ENCODE measurements around the gene GOPC. TPM values are rescaled to one million over a fixed set of nuclear protein-coding genes. Genes with fewer than 3 reads are reported as not detected.
A peak's percentile ranks its signal among the peaks of the same experiment; 100 is the strongest.
"Not testable (repeated sequence)": the region's sequence is repeated elsewhere in the genome, so short reads cannot be mapped to it uniquely, and the experiment has no call there.

GOPC gene
- 10 to 100 TPM; 23.3 to 23.4 TPM for total RNA-seq

DNA sequence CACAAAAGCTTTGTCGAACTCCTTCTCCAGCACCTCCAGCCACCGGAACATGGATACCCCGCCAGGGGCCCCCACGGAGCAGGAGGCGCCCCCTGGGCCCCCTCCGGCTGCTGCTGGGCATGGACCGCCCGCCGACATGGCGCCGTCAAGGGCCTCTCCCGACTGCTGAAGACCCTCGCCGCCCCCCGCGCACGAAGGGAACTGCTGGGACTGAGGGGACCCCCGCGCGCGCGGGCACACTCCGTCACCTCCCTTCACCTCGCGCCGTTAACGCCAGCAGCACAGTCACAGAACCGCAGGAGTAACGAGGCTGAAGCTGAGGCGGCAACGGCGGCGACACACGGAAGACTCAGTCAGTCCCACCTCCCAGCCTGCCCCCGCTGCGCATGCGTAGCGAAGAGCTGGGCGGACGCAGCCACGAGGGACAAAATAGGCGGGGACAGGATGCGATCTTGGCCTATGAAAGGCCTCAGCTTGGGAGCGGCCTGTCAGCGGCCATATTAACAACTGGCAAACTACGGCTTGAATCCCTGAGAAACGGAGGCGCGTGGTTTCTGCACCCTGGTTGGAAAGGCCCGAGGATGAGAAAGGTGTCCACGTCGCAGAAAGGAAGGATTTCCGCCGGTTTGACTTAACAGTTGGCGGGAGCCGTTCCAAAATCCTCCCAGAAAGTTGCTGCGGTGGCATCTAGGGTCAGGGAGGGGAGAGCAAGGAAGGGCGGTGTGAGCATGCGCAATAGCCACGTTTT lies at the start of gene GOPC:
Gene GOPC (minus strand): TSS at position 361 of the 748 bp plus-strand sequence. CDS start 223 bp downstream, at position 138.
- Mint-ChIP-seq H3K9me3 (ENCODE audit: insufficient read depth) (no peaks in the 10 kb centered on the region), H3K27ac (peak within 1 kb of the TSS; percentile 100), H3K27me3 (ENCODE audit: low read depth) (no peaks in the 10 kb centered on the region), H3K4me1 (ENCODE audit: low read depth) (peaks cover 32% of the 10 kb centered on the region), H3K4me3 (peak within 1 kb of the TSS; percentile 100), H3K36me3 (ENCODE audit: low read depth) (peaks cover 28% of the 10 kb centered on the region)
- DNase-seq = peak; percentile 96
- CTCF ChIA-PET = interaction anchor here (0.7 to 2.0 kb wide), 9 partner anchors 14 to 251 kb away, joined by 3 to 8 read pairs (median 4); no protein-coding TSS in a partner anchor
- POLR2A ChIA-PET = interaction anchor here (0.6 to 2.7 kb wide), 22 partner anchors 8 to 1106 kb away, joined by 3 to 31 read pairs (median 4); partner anchors contain the start of gene DCBLD1
- peak; percentile 98 for ATAC-seq

DNA sequence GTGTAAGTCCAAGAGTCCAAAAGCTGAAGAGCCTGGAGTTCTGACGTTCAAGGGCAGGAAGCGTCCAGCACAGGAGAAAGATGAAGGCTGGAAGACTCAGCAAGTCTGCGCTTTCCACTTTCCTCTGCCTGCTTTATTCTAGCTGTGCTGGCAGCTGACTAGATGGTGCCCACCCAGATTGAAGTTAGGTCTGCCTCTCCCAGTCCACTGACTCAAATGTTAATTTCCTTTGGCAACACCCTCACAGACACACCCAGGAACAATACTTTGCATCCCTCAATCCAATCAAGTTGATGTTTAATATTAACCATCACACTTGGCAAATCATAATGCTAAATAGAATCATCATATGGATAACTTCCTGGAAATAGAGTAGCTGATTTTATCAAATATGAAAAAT lies 49.7 kb upstream of the GOPC start:
- ATAC-seq; H3K27ac Mint-ChIP-seq; H3K36me3 Mint-ChIP-seq (ENCODE audit: low read depth); H3K4me3 Mint-ChIP-seq; H3K4me1 Mint-ChIP-seq (ENCODE audit: low read depth); H3K27me3 Mint-ChIP-seq (ENCODE audit: low read depth); POLR2A ChIA-PET; H3K9me3 Mint-ChIP-seq (ENCODE audit: insufficient read depth); DNase-seq: not testable (repeated sequence)
- CTCF ChIA-PET = interaction anchor here (0.9 kb wide), 1 partner anchor 14 kb away, joined by 3 read pairs; no protein-coding TSS in a partner anchor

DNA sequence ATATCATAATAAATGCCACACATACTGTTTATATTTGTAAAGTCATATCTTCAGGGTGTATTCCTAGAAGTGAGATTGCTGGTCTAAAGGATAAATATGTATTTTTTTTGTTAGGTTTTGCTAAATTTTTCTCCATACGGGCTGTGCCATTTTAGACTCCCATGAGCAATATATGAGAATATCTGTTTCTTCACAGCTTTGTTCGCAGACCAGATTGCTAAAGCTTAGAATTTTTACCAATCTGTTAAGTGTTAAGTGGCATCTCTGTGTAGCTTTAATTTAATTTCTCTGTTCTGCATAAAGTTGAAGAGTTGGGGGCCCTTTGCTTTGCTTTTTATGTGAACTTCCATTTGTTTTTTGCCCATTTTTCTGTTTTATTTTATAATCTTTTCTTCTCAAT lies 40.7 kb upstream of the GOPC start:
- H3K36me3 Mint-ChIP-seq (ENCODE audit: low read depth) = peaks cover 3% of the 10 kb centered on the region
- ChIA-PET CTCF (no interaction called here), POLR2A (no interaction called here)
- no peak for ATAC-seq
- no peaks in the 10 kb centered on the region for H3K4me1 Mint-ChIP-seq (ENCODE audit: low read depth)
- no peak overlapping the region for H3K27ac Mint-ChIP-seq
- H3K4me3 Mint-ChIP-seq = no peak overlapping the region
- no peaks in the 10 kb centered on the region for H3K9me3 Mint-ChIP-seq (ENCODE audit: insufficient read depth)
- no peak for DNase-seq
- H3K27me3 Mint-ChIP-seq (ENCODE audit: low read depth) = no peaks in the 10 kb centered on the region

GRCh38 chr6:117637770-117638169 lies 35.5 kb upstream of the GOPC start:
- H3K4me3 Mint-ChIP-seq = no peak overlapping the region
- H3K27ac Mint-ChIP-seq = no peak overlapping the region
- POLR2A ChIA-PET = no interaction called here
- ATAC-seq (no peak), DNase-seq (no peak)
- no peaks in the 10 kb centered on the region for H3K27me3 Mint-ChIP-seq (ENCODE audit: low read depth)
- CTCF ChIA-PET = interaction anchor here (1.0 to 1.6 kb wide), 3 partner anchors 14 to 33 kb away, joined by 3 to 4 read pairs (median 3); no protein-coding TSS in a partner anchor
- no peaks in the 10 kb centered on the region for H3K4me1 Mint-ChIP-seq (ENCODE audit: low read depth)
- H3K9me3 Mint-ChIP-seq (ENCODE audit: insufficient read depth) = no peaks in the 10 kb centered on the region
- peaks cover 3% of the 10 kb centered on the region for H3K36me3 Mint-ChIP-seq (ENCODE audit: low read depth)

- ATAC-seq (no peak), DNase-seq (no peak)
- Mint-ChIP-seq H3K4me1 (ENCODE audit: low read depth) (no peaks in the 10 kb centered on the region), H3K36me3 (ENCODE audit: low read depth) (no peaks in the 10 kb centered on the region), H3K27me3 (ENCODE audit: low read depth) (no peaks in the 10 kb centered on the region), H3K9me3 (ENCODE audit: insufficient read depth) (peaks cover 13% of the 10 kb centered on the region), H3K4me3 (no peak overlapping the region), H3K27ac (no peak overlapping the region)
- CTCF ChIA-PET = no interaction called here
- POLR2A ChIA-PET = no interaction called here
Measured at GRCh38 chr6:117629119-117629660, 26.9 kb upstream of the GOPC start.

GRCh38 chr6:117627533-117627932 lies 25.2 kb upstream of the GOPC start:
- ChIA-PET CTCF (no interaction called here), POLR2A (no interaction called here)
- Mint-ChIP-seq H3K27ac (no peak overlapping the region), H3K4me1 (ENCODE audit: low read depth) (no peaks in the 10 kb centered on the region), H3K27me3 (ENCODE audit: low read depth) (no peaks in the 10 kb centered on the region), H3K9me3 (ENCODE audit: insufficient read depth) (peaks cover 24% of the 10 kb centered on the region), H3K36me3 (ENCODE audit: low read depth) (peaks cover 4% of the 10 kb centered on the region), H3K4me3 (no peak overlapping the region)
- ATAC-seq (no peak), DNase-seq (no peak)

DNA sequence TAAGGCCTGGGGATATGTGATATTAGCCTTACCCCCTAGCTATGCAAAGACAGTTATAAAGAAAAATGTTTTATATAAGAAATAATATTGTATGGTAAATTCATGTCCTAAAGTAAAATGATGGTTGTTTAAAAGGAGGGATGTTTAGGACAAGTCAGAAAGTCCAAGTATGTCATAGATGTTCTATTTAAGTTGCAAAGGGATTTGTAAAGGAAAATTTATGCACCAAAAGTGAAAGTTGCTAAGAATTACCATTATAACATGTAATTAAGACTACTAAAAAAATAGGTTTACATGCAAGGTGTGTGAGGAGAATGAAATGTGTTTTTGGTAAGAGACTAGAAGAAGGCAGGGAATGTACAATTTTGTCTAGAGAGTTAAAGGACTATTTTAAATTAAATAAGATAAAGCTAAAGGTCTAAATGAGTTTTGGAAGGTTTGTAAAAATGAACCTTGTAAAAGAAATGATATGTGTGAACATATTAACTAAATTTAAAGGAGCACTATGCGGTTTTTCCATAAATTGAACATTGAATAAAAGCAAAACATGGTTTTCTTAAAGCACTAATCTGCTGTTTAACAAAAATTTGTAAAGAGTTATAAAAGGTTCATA lies 22.7 kb upstream of the GOPC start:
- ChIA-PET POLR2A (no interaction called here), CTCF (interaction anchor here (1.0 kb wide), 1 partner anchor 13 kb away, joined by 3 read pairs; no protein-coding TSS in a partner anchor)
- Mint-ChIP-seq H3K4me3 (no peak overlapping the region), H3K27ac (no peak overlapping the region), H3K4me1 (ENCODE audit: low read depth) (no peaks in the 10 kb centered on the region), H3K36me3 (ENCODE audit: low read depth) (peaks cover 4% of the 10 kb centered on the region), H3K9me3 (ENCODE audit: insufficient read depth) (peaks cover 24% of the 10 kb centered on the region), H3K27me3 (ENCODE audit: low read depth) (no peaks in the 10 kb centered on the region)
- DNase-seq = no peak
- no peak for ATAC-seq

DNA sequence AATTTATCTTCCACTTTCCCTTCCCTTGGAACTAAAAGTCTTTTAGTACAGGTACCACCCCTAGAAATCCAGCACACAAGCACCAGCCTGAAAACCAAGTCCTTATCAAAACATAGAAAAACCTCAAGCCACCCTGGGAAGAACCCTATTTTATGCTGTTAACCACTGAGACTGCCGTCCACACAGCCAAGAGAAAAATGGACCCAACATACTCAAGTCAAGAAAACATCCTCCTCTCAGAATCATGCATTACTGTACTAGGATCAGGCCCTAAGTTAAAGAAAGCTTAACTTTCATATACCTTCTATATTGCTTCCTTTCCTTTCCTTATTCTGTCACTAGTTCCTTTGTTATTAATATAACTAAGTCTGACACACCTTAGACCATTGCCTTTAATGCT lies 16.9 kb upstream of the GOPC start:
- no peak for DNase-seq
- peaks cover 6% of the 10 kb centered on the region for H3K4me1 Mint-ChIP-seq (ENCODE audit: low read depth)
- no peak for ATAC-seq
- no peak overlapping the region for H3K4me3 Mint-ChIP-seq
- ChIA-PET CTCF (no interaction called here), POLR2A (interaction anchor here (0.6 to 1.1 kb wide), 2 partner anchors 17 to 48 kb away, joined by 3 to 4 read pairs; partner anchors contain the start of gene GOPC)
- H3K27ac Mint-ChIP-seq = no peak overlapping the region
- no peaks in the 10 kb centered on the region for H3K27me3 Mint-ChIP-seq (ENCODE audit: low read depth)
- H3K36me3 Mint-ChIP-seq (ENCODE audit: low read depth) = peaks cover 4% of the 10 kb centered on the region
- H3K9me3 Mint-ChIP-seq (ENCODE audit: insufficient read depth) = peaks cover 11% of the 10 kb centered on the region

DNA sequence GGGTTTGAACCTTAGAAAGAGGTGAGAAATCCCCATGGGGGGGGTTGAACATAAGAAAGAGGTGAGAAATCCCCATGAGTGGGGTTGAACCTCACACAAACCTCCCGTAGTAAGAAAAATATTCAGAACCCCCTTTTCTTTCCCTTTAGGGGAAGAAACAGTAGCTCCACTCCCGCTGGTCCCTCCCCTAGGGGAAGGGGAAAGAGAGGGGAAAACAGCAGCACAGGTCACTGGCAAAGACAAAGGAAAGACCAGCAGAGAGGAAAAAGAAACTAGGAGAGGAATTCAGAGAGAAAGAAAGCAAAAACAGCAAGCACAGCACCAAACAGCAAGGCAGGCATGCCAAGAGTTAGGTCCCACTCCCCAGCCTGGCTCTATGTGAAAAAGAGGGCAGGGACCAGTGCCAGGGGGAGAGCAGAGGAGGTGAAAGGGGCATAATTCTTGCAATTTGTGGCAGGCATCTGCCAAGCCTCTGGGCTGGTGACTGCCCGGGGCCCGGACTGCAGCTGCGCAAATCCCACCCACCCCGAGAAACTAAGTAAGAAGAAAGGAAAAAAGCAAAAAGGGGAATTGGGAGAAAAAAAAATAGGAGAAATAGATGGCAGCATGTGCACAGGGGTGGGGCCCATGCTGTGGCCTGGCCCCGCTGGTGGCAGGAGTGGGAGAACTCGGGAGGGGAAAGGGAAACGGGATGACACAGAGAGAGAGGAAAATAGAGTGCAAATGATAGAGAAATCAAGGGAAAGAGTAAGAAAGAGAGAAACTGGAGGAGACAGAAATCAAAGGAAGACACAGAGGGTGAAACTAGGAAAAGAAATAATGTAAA lies 15.1 kb upstream of the GOPC start:
- ATAC-seq = no peak
- no peaks in the 10 kb centered on the region for H3K27me3 Mint-ChIP-seq (ENCODE audit: low read depth)
- DNase-seq = no peak
- peaks cover 18% of the 10 kb centered on the region for H3K4me1 Mint-ChIP-seq (ENCODE audit: low read depth)
- no peak overlapping the region for H3K4me3 Mint-ChIP-seq
- ChIA-PET POLR2A (no interaction called here), CTCF (no interaction called here)
- no peaks in the 10 kb centered on the region for H3K36me3 Mint-ChIP-seq (ENCODE audit: low read depth)
- no peak overlapping the region for H3K27ac Mint-ChIP-seq
- no peaks in the 10 kb centered on the region for H3K9me3 Mint-ChIP-seq (ENCODE audit: insufficient read depth)

GRCh38 chr6:117616391-117617209 lies 14.3 kb upstream of the GOPC start:
- Mint-ChIP-seq H3K4me1 (ENCODE audit: low read depth) (peaks cover 18% of the 10 kb centered on the region), H3K9me3 (ENCODE audit: insufficient read depth) (no peaks in the 10 kb centered on the region), H3K27ac (no peak overlapping the region), H3K27me3 (ENCODE audit: low read depth) (peaks cover 3% of the 10 kb centered on the region), H3K36me3 (ENCODE audit: low read depth) (no peaks in the 10 kb centered on the region), H3K4me3 (no peak overlapping the region)
- ChIA-PET POLR2A (no interaction called here), CTCF (no interaction called here)
- no peak for ATAC-seq
- no peak for DNase-seq

- no peak for DNase-seq
- ChIA-PET POLR2A (no interaction called here), CTCF (interaction anchor here (1.1 kb wide), 1 partner anchor 166 kb away, joined by 3 read pairs; no protein-coding TSS in a partner anchor)
- H3K36me3 Mint-ChIP-seq (ENCODE audit: low read depth) = no peaks in the 10 kb centered on the region
- peaks cover 3% of the 10 kb centered on the region for H3K27me3 Mint-ChIP-seq (ENCODE audit: low read depth)
- no peaks in the 10 kb centered on the region for H3K9me3 Mint-ChIP-seq (ENCODE audit: insufficient read depth)
- H3K27ac Mint-ChIP-seq = no peak overlapping the region
- H3K4me3 Mint-ChIP-seq = no peak overlapping the region
- peaks cover 18% of the 10 kb centered on the region for H3K4me1 Mint-ChIP-seq (ENCODE audit: low read depth)
- no peak for ATAC-seq
Measured at GRCh38 chr6:117615750-117616390, 13.6 kb upstream of the GOPC start.
